Fibroblast of lung (primary cell): ENCODE data around the gene FLNB. TPM values are rescaled to one million over a fixed set of nuclear protein-coding genes. Genes with fewer than 3 reads are reported as not detected.
A peak's percentile ranks its signal among the peaks of the same experiment; 100 is the strongest.

ENCODE experiments used
- DNase-seq, 2 donors: peaks; one replicate each; pipeline versions ENCODE4 v3.0.0 to v3.0.0-alpha.2; 2010; ENCODE audit warnings: low read depth in 2 of 2
- H2AFZ ChIP-seq: 2 replicates; pipeline ENCODE4 v1.5.1; 2012; ENCODE audit warnings: low read length, control low read depth, inconsistent platforms
- H3K27ac ChIP-seq: 2 replicates; pipeline ENCODE4 v1.5.1; 2011; ENCODE audit warnings: low read length, control low read depth; ENCODE audit not compliant: insufficient read depth
- H3K27me3 ChIP-seq: 2 replicates; pipeline ENCODE4 v1.5.1; 2011; ENCODE audit warnings: mild to moderate bottlenecking, low read length; ENCODE audit not compliant: control insufficient read depth, insufficient read depth
- H3K36me3 ChIP-seq: 2 replicates; pipeline ENCODE4 v1.5.1; 2011; ENCODE audit warnings: low read length; ENCODE audit not compliant: control insufficient read depth, insufficient read depth
- H3K4me1 ChIP-seq: 2 replicates; pipeline ENCODE4 v1.5.1; 2011; ENCODE audit warnings: low read length; ENCODE audit not compliant: control insufficient read depth, insufficient read depth; ENCODE audit errors: extremely low read depth
- H3K4me2 ChIP-seq: 2 replicates; pipeline ENCODE4 v1.5.1; 2011; ENCODE audit warnings: low read length, control low read depth; ENCODE audit not compliant: insufficient read depth; ENCODE audit errors: extremely low read depth
- H3K4me3 ChIP-seq, 4 experiments: fragments of 200-600 bp in 1 of 4; sonication (generic) in 1 of 4; replicated peaks in 1 of 4; 2 replicates each; pipeline ENCODE4 v1.5.1; 2011 to 2016; ENCODE audit warnings: low read length in 4 of 4, low read depth in 3 of 4, mild to moderate bottlenecking in 3 of 4, control low read depth in 2 of 4, inconsistent platforms in 1 of 4, mixed read lengths in 1 of 4; ENCODE audit not compliant: insufficient read depth in 1 of 4; ENCODE audit errors: control extremely low read depth in 1 of 4
- H3K79me2 ChIP-seq: 2 replicates; pipeline ENCODE4 v1.5.1; 2012; ENCODE audit warnings: mild to moderate bottlenecking, low read length, inconsistent platforms; ENCODE audit not compliant: control insufficient read depth, insufficient read depth
- H3K9ac ChIP-seq: 2 replicates; pipeline ENCODE4 v1.5.1; 2011; ENCODE audit warnings: mild to moderate bottlenecking, low read length, control low read depth; ENCODE audit not compliant: insufficient read depth
- H3K9me3 ChIP-seq: 2 replicates; pipeline ENCODE4 v1.5.1; 2012; ENCODE audit warnings: low read depth, low read length; ENCODE audit not compliant: control insufficient read depth, insufficient read depth
- H4K20me1 ChIP-seq: 2 replicates; pipeline ENCODE4 v1.5.1; 2011; ENCODE audit warnings: low read length; ENCODE audit not compliant: control insufficient read depth, insufficient read depth; ENCODE audit errors: extremely low read depth
- EZH2 ChIP-seq: IDR thresholded peaks from 2 replicates; pipeline ENCODE4 v1.5.1; 2012; ENCODE audit warnings: low read length, control low read depth, mild to moderate bottlenecking; ENCODE audit errors: missing control alignments
- polyA plus RNA-seq, 2 donors: library from polyadenylated mRNA; depleted of rRNA in 1 of 2; stranded (reverse) in 1 of 2; unstranded in 1 of 2; fragments of >200 nt; gene quantifications; 2 replicates each; pipeline ENCODE4 v1.2.1, GENCODE V29; 2011 to 2012; ENCODE audit warnings: missing spikeins in 1 of 2
- total RNA-seq: library from RNA; depleted of rRNA; stranded (reverse); fragments of >200 nt; gene quantifications from 2 replicates; pipeline ENCODE4 v1.2.1, GENCODE V29; 2014
- TF ChIP-seq, protein P1 (sequence below), 2 donors: IDR thresholded peaks in 1 of 2; conservative IDR thresholded peaks in 1 of 2; 1 replicate in 1 of 2; 2 replicates in 1 of 2; pipeline ENCODE4 v1.5.1; 2011 to 2012; ENCODE audit warnings: low read length in 2 of 2, control low read depth in 1 of 2, inconsistent platforms in 1 of 2, low read depth in 1 of 2, mild to moderate bottlenecking in 1 of 2

The FLNB gene
- total and polyA plus RNA-seq, 2 donors (not counting 1 experiment from before 2014, with no cell fraction given) = 81.7 to 105 TPM

DNA sequence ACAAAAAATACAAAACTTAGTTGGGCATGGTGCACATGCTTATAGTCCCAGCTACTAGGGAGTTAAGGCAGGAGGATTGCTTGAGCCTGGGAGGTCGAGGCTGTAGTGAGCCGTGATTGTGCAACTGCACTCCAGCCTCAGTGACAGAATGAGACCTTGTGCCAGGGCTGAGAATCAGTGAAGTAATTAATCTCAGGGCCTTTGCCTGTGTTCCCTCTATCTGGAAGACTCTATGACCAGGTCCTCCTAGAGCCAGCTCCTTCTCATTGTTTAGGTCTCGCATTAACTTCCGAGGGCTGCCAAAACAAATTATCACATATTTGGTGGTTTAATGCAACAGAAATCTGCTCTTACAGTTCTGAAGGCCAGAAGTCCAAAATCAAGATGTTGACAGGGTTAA lies 41.4 kb upstream of the FLNB start:
- no peak overlapping the region for H3K4me3 ChIP-seq
- H3K9ac ChIP-seq = no peak overlapping the region
- H3K4me2 ChIP-seq = no peak overlapping the region
- no peak overlapping the region for H2AFZ ChIP-seq
- no peaks in the 10 kb centered on the region for H3K9me3 ChIP-seq
- H3K79me2 ChIP-seq = no peaks in the 10 kb centered on the region
- no peaks in the 10 kb centered on the region for H3K27me3 ChIP-seq
- no peaks in the 10 kb centered on the region for H3K36me3 ChIP-seq
- H3K27ac ChIP-seq = no peak overlapping the region
- TF ChIP-seq, protein P1, sequence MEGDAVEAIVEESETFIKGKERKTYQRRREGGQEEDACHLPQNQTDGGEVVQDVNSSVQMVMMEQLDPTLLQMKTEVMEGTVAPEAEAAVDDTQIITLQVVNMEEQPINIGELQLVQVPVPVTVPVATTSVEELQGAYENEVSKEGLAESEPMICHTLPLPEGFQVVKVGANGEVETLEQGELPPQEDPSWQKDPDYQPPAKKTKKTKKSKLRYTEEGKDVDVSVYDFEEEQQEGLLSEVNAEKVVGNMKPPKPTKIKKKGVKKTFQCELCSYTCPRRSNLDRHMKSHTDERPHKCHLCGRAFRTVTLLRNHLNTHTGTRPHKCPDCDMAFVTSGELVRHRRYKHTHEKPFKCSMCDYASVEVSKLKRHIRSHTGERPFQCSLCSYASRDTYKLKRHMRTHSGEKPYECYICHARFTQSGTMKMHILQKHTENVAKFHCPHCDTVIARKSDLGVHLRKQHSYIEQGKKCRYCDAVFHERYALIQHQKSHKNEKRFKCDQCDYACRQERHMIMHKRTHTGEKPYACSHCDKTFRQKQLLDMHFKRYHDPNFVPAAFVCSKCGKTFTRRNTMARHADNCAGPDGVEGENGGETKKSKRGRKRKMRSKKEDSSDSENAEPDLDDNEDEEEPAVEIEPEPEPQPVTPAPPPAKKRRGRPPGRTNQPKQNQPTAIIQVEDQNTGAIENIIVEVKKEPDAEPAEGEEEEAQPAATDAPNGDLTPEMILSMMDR (conservative IDR thresholded peaks at IDR 0.05 in 1 of 2, IDR thresholded peaks at IDR 0.05 in 1 of 2; ENCODE audit: low read depth in 1 of 2, low read length in 2 of 2) = no peak
- no peak for TF ChIP-seq EZH2
- no peaks in the 10 kb centered on the region for H4K20me1 ChIP-seq
- DNase-seq = peak; percentile 58 to 67
- H3K4me1 ChIP-seq = peaks cover 12% of the 10 kb centered on the region

DNA sequence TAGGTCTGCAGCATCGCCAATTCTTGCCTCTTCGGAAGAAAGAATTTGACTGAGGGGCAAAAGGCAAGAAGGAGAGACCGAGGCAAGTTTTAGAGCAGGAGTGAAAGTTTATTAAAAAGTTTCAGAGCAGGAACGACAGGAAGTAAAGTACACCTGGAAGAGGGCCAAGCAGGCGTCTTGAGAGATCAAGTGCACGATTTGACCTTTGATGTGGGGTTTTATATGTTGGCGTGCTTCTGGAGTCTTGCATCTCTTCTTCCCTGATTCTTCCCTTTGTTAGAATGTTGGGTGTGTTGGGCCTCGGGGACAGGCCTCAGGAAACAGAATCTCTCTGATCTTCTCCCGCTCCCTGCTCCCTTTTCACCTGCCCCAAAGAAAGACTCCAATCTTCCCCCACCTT lies 40.6 kb upstream of the FLNB start:
- TF ChIP-seq, protein P1 (conservative IDR thresholded peaks at IDR 0.05 in 1 of 2, IDR thresholded peaks at IDR 0.05 in 1 of 2; ENCODE audit: low read depth in 1 of 2, low read length in 2 of 2) = no peak
- TF ChIP-seq EZH2 = no peak
- Histone ChIP-seq H3K36me3 (no peaks in the 10 kb centered on the region), H3K9ac (no peak overlapping the region), H3K27me3 (no peaks in the 10 kb centered on the region), H3K4me3 (no peak overlapping the region), H2AFZ (no peak overlapping the region), H3K27ac (no peak overlapping the region), H3K4me2 (no peak overlapping the region), H3K79me2 (no peaks in the 10 kb centered on the region), H3K9me3 (no peaks in the 10 kb centered on the region), H3K4me1 (peaks cover 14% of the 10 kb centered on the region), H4K20me1 (no peaks in the 10 kb centered on the region)
- DNase-seq = no peak

DNA sequence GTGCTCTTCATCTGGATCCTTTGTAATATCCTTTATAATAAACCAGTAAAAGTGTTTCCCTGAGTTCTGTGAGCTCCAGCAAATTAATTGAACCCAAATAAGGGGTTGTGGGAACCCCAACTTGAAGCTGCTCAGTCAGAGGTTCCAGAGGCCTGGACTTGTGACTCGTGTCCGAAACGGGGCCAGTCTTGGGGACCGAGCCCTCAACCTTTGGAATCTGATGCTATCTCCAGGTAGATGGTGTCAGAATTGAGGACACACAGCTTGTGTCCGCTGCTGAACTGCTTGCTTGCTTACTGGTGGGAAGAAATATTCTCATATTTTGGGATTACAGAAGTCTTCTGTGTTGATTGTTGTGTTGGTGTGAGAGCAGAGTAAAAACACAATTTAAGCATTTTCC lies 39.7 kb upstream of the FLNB start:
- TF ChIP-seq, protein P1 (conservative IDR thresholded peaks at IDR 0.05 in 1 of 2, IDR thresholded peaks at IDR 0.05 in 1 of 2; ENCODE audit: low read depth in 1 of 2, low read length in 2 of 2) = no peak
- no peak for TF ChIP-seq EZH2
- no peak overlapping the region for H3K27ac ChIP-seq
- no peaks in the 10 kb centered on the region for H3K9me3 ChIP-seq
- no peak overlapping the region for H3K9ac ChIP-seq
- H3K4me3 ChIP-seq = no peak overlapping the region
- DNase-seq = no peak
- H3K4me2 ChIP-seq = no peak overlapping the region
- no peak overlapping the region for H2AFZ ChIP-seq
- no peaks in the 10 kb centered on the region for H3K27me3 ChIP-seq
- H3K79me2 ChIP-seq = no peaks in the 10 kb centered on the region
- H3K36me3 ChIP-seq = no peaks in the 10 kb centered on the region
- no peaks in the 10 kb centered on the region for H4K20me1 ChIP-seq
- peaks cover 14% of the 10 kb centered on the region for H3K4me1 ChIP-seq
